Sciatic nerve (tissue), 2 donors: ENCODE data around the gene TMEM183A. TPM values are rescaled to one million over a fixed set of nuclear protein-coding genes. Genes with fewer than 3 reads are reported as not detected.

Source experiments
- ATAC-seq: fragments of 200-7000 bp; cut with Tn5 transposase; one replicate; pipeline ENCODE4 v1.9.1; 2020; ENCODE audit warnings: mild to moderate bottlenecking, moderate library complexity
- DNase-seq: peaks from one replicate; pipeline ENCODE4 v3.0.0-alpha.2; 2020; ENCODE audit warnings: low spot score
- intact Hi-C: fragments of 100-400 bp; cut with DNase I; formaldehyde crosslinking; loops from one replicate; pipeline ENCODE4 v1.14.2; 2022
- total RNA-seq: library from RNA; stranded (reverse); fragmentation: NEBNext Ultra II Directional; extraction: Animal tissue kit (Norgen Biotek cat#: 25700); gene quantifications from one replicate; pipeline ENCODE4 v1.2.1, GENCODE V29; 2021
- donor health status: DM: no; HTN: no; CAD: no.
- donor health status: DM: no; HTN: no; CAD: no.

The TMEM183A gene
- total RNA-seq, 1 donor from 2014 or later, result 40.3 TPM

DNA sequence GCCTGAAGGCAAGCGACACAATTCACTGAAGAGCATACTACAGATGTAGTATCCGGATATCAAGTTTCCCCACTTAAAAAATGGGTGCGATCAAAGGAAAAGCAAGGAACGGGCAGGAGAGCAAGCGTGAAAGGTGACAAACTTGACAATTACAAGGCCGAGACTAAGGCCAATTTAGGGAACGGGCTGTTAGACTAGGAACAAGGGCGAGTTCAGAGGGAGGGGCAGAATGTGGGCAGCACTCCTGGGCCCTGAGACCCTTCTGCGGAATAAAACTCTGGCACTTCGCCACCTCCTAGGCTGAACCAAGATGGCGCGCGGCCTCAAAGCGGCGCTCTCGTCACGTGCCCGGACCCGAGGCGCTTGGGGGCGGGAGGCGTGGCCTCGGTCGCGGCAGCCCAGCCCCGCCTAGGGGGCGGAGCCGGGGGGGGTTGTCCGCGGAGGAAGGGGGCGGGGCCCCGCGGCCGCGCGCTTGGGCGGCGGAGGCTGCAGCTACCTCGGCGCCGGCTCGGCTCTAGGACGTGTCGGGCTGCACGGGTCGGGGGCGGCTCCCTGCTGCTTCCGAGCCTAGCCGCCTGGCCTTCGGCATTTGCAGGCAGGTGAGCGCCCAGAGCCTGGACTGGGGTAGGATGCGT lies 19.0 kb downstream of the TMEM183A start, which contains the start of gene PPFIA4:
Gene PPFIA4 (plus strand): TSS at position 461 of the 635 bp plus-strand sequence. CDS start 12,518 bp downstream, outside the sequence.
- peak; percentile 91 for DNase-seq
- ATAC-seq, result peak; percentile 94
- intact Hi-C loops, result no loop called here

DNA sequence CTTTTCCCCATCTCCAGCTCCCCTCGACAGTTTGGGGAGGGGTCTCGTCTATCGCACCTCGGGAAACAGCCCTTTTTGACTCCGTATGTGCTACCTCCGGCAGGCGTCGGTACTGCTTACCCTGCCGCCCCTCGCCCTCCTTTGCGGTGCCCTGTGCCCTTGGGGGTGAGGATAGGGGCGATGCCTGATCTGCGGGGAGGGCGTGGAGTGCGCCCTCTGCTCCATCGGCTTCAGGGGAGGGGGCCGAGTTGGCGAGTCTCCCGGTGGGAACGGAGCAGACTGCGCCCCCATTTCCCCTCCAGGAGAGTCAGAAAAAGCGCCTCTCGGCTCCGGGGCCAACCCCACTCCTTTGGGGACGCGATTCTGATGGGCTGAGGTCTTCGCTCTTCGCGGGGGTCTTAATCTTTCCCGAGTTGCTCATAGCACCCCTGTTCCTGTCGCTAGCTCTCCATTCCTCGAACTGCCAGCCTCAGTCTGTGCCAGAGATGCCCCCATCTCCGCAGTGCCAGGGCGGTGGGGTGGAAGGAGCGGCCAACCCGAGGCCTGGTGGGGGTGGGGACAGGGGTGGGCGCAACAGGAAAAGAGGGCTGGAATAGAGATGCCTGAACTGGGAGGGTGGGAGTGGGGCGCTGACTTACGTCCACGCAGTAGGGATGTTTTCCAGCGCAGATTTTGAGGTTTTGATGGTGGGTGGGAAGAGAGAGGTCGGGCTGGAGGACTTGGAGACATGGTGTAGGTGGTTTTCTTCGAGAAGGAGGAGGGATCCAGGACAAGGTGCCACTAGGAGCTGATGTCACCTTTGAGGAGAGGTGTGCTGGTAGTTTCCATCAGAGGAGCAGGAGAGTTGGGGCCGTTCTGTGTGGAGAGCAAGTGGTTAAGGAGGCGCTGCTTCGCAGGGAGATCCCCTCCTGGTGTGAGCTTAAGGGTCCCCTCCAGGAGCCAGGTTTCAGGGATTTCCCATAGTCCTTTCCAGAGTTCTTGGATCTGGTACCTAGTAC lies 19.8 kb downstream of the TMEM183A start:
- ATAC-seq (peak; percentile 41), DNase-seq (no peak)
- intact Hi-C loops, result no loop called here

DNA sequence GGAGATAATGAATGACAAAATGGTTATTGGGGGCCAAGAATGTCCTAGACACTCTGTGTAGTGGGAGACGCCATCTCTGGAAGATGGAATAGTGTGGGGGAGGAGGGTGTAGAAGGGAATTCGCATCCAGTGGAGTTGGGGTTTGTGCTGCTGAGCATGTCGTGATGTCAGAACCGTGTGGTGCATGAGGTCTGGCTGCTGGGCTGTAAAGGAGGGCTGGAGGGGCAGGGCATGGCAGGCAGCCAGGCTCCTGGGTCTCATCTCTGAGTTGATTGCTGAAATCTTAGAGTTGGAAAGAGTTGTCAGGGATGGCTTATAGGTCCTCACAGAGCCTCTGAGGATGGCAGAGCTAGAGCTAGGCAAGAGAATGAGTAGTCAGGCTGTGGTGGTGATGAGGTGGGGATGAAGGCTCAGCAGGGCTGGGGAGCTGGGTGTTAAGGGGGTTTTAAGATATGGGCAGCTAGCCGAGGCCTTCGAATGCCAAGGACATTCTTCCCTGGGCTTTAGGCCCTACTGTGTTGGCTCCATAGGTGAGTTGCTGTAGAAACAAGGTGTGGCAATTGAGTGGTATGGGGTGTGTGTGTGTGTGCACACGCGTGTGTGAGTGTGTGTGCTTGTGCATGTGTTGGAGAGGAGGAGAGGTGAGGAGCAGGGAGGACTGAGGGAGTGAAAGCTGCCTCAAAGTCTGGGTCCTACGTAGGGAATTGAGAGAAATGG lies 21.1 kb downstream of the TMEM183A start:
- intact Hi-C loops, result no loop called here
- no peak for DNase-seq
- ATAC-seq, result no peak

DNA sequence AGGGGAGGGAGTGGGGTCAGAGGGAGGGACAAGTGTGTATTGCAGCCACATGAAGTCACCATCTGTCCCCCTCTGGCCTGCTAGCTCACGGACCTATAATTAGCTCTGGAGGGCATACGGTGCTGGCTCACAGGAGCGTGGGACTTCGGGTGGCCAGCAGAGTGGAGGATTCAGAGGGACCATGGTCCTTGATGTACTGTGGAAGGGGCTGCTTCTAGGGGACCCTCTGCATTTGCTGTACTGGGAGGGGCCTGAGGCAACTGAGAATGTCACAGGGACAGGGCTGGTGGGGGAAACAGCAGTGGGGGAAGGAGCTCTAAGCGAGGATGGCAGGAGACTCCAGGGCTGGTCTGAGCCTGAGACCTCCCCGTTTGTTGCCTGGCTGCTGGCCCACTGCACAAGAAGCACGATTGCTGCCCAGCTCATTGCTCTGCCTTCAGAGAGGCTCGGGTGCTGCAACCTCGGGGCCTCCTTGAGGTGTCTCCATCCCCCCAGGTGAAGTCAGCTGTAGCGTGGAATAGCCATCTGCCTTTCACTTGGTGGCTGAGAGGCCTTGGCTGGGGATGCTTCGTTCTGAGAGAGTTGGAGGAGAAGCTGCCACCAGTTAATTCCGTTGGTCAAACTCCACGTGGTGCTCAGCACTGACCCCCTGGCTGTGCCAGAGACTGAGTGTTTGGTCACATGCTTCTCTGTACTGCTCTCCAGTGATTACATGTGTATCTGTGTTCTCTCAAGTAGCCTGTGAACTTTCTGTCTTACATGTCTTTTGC lies 21.8 kb downstream of the TMEM183A start:
- ATAC-seq (peak; percentile 17), DNase-seq (no peak)
- intact Hi-C loops, result no loop called here

DNA sequence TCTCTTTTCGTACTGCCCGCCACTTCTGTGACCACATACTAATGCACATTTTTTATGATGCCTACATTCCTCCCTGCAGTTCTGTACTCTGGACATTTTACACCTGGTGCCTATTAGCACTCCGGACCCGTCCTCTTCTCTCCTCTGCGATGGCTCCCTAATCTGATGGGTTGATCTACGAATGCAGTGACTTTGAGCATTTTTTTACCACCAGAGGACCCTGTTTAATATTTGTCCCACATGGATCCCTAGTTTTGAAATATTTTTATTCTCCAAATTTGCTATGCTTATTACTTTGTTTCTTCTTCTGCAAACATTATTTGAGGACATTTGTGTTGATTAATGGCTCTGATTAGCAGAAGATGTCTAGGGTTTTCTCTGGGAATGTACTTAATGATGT lies 24.3 kb downstream of the TMEM183A start:
- no peak for DNase-seq
- ATAC-seq, result no peak
- intact Hi-C loops, result no loop called here

DNA sequence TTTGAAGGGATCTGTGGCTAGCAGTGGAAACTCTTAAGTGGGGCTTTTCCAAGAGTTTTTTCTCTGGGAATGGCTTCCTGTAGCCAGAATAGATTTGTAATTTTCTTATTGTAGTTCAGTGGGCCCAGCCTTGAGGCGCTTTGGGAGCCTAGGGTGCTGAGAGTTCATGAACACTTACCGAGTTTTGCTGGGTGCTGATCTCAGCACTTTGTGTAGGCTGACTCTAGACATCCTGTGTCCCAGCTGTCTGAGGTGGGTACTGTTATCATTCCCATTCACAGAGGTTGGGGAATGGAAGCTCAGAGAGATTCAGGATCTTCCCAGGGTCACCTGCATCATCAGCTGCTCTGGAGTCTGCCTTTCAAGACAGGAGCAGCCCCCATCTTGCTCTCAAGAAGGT lies 26.1 kb downstream of the TMEM183A start:
- intact Hi-C loops, result no loop called here
- no peak for ATAC-seq
- no peak for DNase-seq

DNA sequence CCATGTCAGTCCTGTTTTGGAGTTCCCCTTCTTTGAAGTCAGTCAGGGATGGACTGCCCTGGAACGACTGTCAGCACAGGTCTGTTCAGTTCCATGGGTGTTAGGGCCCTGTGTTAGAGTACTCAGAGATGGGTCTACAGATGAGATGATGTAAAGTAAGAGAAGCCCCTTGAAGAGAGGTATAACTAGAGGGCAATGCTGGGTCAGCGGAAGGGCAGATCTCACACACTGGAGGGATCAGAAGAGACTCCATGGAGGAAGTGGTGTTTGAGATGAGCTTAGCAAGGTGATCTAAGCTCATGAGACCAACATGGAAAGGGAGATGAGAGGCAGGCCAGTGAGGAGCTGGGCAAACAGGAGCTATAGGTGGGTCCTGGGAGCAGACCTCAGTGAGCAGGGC lies 26.7 kb downstream of the TMEM183A start:
- no peak for DNase-seq
- no peak for ATAC-seq
- intact Hi-C loops, result no loop called here

DNA sequence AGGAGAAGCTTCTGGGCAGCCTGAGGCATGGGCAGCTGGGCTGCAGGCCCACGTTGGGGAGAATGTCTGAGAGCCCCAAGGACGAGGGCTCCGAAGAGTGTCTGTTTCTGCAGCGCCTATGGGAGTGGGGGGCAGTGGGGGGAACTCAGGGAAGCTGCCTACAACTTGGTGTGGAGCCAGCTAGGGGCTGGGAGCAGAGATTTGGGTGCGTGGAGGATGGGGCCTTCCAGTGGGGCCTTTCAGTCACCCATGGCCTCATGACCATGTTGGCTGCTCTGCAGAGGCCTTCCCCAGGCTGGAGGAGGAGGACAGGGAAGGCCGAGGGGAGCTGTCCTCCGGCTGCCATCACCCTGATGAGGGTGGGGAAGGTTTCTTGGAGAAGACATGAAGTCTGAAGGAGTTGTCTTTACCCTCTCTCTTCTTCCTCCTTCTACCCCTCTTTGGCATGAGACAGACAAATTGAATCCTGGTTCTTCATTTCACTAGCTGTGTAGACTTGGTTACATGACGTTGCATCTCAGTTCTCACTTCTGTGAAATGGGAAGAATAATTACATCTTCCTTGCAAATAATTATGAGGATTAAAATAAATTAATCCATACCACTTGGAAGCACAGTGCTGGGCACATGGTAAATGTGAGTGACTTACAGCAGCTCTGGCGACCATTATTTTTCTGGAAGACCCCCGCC lies 27.4 kb downstream of the TMEM183A start:
- ATAC-seq (no peak), DNase-seq (no peak)
- intact Hi-C loops, result no loop called here

DNA sequence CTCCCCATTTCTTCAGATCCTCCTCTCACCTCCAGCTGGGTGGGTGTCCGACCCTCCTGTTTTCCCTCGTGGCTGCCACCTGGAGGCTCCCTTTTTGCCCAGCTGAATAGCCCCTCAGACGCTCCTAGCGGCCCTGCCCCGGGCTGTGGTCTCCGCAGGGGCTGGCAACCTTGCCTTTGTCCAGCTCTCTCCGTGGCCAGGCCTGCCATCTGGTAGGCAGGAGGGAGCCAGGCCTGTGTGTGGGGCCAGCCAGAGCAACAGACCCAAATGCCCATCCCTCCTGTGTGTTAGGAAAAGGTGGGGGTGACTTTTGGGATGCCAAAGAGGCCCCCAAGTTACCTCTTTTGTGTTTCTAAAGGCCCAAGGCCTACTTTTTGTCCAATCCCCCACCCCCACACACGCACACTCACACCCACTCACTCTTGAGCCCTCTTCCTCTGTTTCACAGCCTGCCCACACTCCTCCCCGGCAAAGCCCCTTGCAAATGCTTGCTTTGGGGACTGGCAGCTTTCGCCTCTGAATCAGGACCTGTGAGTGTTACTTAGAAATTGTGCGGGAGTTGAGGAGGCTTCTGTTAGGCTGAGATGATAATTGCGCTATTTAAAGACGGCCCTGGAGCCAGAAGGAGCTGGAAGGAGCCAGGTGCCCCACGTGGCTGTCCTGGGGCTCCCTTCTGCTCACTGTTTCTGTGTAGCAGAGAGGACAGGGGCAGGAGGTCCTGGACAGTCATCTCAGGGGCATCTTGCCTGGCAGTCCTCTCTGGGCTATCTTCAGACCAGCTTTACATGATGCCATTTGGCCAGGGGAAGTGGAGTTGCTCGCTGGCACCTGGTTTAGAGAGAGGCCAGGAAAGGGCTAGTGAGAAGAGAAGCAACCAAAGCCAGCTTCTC lies 28.2 kb downstream of the TMEM183A start:
- DNase-seq (peak; percentile 28), ATAC-seq (no peak)
- intact Hi-C loops, result no loop called here

DNA sequence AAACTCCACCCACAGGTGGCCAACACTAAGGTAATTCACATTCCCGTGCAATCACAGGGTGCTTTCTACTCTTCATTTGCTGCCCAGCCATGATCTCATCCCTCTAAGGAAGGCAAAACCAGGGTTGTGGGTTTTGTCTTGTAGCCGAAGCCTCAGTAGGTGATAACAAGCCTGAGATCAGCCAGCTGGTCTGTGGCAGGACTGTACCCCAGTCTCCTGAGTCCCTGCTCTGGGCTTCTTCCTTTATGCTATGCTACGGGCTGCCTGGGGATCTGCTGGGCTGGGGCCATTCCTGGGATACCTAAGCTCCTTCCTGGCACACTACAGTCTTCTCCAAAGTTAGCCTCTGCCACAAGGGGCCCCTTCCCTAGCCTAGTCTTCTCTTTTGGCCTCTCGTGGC lies 29.0 kb downstream of the TMEM183A start:
- intact Hi-C loops, result no loop called here
- ATAC-seq, result no peak
- DNase-seq, result peak; percentile 33

DNA sequence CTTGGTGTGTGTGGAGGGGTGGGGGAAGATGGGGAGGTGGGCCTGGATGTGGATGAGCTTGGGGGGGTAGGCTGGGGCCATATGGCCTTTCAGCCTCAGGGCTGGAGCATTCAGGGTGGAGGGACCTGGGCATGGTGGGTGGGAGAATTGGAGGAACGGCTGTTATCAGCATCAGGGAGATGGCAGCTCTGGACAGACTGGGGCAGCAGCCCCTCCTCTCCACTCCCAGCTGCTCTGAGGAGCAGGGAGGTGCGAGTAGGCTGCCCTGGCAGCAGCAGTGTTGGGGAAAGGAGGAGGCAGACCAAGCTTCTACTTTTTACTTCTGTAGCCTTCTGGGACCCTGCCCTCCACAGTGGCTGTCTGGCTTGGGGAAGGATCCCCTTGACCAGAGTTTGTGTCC lies 29.4 kb downstream of the TMEM183A start:
- intact Hi-C loops, result no loop called here
- DNase-seq, result peak; percentile 34
- ATAC-seq, result no peak

DNA sequence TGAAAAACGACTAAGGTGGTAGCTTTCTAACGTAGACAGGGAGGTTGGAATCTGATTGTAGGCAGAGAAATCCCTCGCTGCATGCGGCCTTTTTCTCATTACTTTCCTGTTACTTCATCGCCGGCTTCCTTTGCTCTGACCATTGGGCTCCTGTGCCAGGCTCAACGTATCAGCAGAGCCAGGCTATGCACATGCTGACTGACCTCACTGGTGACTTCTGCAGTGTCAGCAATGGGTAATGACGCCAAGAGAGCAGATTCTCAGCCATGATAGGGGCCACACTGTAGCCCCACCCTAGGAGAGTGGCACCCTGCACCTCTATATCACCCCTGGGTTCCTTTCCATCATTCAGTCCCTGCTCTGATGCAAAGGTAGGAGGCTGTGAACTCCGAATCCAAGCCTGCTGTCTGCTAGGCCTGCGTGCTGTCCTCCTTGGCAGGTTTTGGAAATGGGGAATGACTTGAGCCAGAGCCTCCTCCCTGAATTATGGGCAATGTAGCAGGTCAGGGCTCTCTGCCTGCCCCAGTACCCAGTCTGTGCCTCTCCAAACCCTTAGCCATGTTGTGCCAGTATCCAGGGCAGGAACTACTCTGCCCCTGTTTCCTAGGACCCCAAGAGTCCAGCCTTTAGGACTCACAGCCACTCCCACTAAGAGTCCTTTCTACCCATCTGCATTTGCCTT lies 30.5 kb downstream of the TMEM183A start:
- peak; percentile 15 for DNase-seq
- ATAC-seq, result no peak
- intact Hi-C loops, result no loop called here

DNA sequence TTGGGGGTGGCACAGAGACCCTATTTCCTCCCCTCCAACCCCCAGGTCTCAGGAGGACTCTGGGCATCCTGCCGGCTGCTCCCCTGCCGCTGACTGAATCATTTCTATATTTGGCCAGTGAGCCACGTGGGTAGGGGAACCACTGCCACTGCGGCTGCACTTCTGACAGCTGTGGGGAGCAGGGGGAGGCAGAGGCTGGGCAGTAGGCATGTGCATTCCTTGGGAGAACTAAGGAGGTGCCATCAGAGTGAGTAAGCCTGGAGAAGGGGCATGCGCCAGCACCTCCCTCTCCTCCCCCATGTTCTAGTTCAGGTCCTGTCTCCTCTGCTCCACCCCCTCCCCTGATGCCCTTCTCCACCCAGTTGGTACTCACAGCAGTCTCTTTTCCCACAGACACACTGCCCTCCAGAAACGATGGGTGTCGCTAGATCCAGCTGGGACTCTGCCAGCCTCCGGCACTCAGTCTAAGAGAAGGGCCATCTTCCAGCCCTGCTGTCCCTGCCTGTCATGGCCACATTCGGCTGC lies 31.1 kb downstream of the TMEM183A start:
- DNase-seq, result peak; percentile 51
- intact Hi-C loops, result no loop called here
- peak; percentile 16 for ATAC-seq

DNA sequence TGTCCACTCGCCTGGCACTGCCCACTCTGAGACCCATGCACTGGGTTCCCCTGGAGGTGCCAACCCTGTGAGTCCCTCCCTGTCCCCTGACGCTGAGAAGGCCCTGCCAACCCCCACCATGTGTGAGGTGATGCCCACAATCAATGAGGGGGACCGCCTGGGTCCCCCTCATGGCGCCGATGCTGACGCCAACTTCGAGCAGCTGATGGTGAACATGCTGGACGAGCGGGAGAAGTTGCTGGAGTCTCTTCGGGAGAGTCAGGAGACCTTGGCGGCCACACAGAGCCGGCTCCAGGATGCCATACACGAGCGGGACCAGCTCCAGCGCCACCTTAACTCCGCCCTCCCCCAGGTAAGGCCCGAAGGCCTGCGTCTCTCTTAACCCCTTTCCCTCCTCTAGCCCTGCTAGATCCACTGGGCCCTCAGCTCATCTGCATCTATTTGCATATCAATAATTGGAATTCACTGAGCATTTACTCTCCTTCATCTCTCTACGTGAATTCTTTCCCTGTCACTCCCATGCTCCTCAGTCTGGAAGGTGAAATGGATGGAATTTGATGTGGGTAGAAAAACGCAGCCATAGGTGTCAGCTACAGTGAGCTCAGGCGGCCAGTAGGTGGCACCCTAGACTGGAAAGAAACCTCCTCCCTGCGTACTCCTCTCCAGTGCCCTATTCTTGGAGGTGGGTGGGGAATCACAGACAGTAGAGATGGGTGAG lies 31.9 kb downstream of the TMEM183A start:
- ATAC-seq (peak; percentile 92), DNase-seq (peak; percentile 89)

DNA sequence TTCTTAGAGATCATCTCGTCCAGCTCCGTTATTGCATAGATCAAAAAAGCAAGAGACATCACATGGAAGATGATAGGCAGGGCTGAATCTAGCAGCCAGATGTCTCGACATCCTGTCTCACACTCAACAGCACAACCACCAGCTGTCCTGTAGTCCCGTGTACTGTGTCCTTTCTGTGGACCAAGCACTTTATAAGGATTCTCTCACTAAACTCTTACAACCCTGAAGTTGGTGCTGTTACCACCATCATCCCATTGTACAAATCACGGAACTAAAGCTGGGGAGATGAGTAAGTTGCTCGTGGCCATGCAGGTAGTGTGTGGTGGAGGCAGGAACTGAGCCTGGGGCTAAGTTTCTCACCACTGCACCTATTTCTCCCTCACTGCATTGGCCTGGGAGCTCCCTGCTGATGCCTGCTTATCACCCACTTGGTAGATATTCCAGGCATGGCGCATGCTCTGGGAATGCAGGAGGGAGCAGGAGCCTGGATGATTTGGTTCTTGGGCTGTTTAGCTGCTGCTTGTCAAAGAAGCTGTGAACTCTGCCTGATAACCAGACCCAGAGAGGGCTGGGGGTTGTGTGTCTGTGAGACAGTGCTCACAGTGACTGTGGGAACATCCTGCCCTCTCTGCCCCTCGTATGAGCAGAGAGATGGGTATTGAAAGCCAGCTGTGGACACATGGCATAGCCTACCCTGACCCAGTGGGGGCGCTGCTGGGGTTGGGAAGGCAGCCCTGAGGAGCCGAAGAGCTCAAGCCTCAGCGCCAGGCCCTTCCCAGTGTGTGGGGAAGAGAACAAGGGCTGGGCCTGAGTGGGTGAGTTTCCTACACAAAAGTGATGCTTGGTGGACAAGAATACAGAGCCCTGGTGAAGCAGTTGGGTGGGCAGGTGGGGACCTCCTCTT lies 32.7 kb downstream of the TMEM183A start:
- ATAC-seq (peak; percentile 9), DNase-seq (peak; percentile 53)
- intact Hi-C loops, result loop anchor here (1.0 to 10.0 kb wide), 2 partner anchors 175 to 385 kb away; no protein-coding TSS in a partner anchor

More for the DNA sequence above, 31.9 kb downstream of the TMEM183A start:
- intact Hi-C loops, result no loop called here
